Measurements from ENCODE around the gene ELL.
A peak's percentile ranks its signal among the peaks of the same experiment; 100 is the strongest.

Gene ELL

DNA sequence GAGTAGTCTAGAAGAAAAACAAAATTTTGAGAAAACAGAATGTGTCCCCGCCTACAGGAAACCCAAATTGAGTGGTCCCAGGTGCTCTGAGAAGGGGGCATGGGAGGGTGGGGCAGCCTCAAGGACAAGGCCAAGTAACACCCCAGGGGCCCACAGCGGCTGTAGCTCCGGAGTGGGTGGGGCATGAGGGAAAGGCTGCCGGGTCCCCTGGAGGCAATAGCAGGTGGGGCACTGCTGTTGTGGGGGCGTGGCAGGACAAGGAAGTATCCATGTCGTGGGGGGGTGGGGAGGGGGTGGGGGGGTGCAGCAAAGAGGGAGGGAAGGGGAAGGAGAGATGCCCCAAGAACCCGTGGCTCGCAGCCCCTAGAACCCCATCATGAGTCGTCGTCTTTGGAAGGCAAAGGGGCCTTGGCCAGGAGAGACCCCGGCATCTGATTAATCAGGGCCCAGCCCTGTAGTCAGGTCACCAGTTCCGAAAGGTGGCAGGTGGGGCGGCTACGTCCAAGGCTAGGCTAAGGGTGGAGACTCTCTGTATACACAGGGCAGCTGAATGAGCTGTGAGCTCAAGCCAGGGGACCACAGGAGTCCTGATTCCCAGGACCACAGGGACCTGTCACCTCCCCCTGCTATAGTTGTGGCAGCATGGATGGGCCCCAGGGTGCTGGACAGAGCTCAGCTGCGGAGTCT, 76.5 kb downstream of the ELL start:
- DNase-seq (ENCODE audit: low spot score), result no peak

DNA sequence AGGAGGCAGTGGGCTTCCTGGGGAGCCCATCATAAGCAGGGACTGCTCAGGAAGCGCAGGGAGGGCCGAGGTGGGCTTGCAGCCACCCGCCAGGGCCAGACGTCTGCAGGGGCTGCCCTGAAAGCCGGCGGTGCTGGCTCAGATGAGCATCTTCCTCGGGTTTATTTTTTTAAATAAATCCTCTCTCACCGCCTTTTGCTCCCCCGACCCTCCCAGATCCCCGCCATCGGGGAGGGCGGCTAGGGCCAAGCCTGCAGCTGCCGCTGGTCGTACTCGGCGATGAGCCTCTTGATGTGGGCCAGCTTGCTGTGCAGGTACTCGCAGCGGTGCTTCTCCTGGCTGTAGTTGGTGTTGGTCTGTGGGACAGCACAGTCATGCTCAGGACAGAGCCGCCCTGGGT, 77.4 kb downstream of the ELL start:
- DNase-seq (ENCODE audit: low spot score), result no peak

DNA sequence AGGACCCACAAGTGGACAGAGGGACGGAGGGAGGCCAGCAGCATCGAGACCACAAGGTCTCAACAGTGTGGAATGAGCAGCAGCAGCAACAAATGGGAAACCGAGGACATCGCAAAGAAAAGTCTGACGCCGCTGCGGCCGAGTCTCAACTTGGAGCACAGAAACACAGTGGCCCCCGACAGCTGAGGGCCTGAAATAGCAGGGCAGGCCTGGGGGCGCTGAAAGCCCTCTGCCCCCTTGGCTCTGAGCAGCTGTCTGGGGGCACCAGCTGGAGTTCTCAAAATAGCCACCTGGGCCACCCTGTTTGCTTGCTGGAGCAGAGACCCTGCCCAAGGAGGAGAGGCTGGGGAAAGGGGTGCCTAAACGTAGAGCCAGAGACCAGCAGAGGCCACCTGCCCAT, 78.0 kb downstream of the ELL start:
- DNase-seq (ENCODE audit: low spot score), result no peak

DNA sequence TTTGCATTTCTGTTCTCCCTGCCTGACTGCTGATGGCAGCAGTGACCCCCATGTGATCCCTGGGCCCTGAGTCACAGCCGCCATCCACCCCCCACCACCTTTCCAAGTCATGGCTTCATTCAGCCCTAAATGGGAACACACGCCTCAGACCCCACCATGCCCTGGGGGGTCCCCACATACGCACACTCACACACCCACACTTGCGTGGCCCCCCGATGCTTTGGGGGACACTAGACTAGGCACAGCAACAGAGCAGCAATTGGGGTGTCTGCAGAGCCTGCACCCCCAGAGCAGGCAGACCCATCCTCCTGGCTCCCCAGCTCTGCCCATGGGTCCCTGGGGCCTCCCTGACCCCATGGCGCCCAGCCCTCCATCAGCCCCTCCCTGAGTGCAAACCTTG, 78.5 kb downstream of the ELL start:
- DNase-seq (ENCODE audit: low spot score), result no peak

DNA sequence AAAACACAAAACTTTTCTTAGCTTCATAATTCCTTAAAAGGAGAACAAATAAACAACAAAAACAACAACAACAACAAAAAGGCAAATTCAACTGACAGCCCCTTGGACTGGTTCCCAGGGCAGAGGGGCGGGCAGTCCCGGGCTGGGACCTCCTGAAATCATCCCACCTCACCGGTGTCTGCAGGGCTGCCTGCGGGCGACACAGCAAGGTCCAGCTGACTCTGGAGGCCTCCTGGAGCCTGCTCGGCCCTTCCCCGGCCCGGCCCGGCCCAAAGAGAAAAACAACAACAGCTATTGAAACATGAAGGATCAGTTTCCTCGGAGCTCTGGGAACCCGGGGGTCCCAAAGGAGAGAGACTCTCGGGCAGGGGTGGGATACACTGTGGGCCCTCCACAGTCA, 78.9 kb downstream of the ELL start:
- no peak for DNase-seq (ENCODE audit: low spot score)

DNA sequence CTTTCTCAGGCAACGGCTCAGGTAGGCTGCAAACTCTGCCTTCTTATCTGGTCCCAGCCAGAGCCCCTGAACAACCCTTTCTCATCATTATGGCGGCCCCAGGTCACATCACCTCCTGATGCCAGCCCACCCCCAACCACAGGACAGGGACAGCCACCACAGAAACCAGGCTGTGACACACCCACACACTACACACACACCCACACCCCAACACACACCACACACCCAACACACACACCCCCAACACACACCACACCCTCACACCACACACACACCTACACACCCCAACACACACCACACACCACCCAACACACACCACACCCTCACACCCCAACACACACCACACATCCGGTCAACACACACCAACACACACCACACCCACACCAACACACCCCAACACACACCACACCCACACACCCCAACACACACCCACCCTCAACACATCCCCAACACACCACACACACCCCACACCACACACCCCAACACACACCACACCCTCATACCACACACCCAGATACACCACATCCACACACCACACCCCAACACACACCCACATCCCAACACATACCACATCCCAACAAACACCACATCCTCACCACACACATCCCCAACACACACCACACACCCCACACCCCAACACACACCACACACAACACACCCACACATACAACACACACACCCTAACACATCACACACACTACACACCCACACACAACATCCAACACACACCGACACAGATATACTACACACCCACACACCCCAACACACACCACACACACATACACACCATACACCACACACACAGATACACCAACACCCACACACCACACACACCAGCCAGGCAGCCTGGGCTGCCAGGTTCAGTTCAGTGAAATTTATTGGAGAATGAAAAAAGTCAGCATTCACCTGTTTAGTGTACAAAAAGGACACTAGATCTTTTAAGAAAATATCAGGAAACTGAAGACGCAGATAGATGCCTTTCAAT, 79.8 kb downstream of the ELL start:
- peak; percentile 49 for DNase-seq (ENCODE audit: low spot score)

DNA sequence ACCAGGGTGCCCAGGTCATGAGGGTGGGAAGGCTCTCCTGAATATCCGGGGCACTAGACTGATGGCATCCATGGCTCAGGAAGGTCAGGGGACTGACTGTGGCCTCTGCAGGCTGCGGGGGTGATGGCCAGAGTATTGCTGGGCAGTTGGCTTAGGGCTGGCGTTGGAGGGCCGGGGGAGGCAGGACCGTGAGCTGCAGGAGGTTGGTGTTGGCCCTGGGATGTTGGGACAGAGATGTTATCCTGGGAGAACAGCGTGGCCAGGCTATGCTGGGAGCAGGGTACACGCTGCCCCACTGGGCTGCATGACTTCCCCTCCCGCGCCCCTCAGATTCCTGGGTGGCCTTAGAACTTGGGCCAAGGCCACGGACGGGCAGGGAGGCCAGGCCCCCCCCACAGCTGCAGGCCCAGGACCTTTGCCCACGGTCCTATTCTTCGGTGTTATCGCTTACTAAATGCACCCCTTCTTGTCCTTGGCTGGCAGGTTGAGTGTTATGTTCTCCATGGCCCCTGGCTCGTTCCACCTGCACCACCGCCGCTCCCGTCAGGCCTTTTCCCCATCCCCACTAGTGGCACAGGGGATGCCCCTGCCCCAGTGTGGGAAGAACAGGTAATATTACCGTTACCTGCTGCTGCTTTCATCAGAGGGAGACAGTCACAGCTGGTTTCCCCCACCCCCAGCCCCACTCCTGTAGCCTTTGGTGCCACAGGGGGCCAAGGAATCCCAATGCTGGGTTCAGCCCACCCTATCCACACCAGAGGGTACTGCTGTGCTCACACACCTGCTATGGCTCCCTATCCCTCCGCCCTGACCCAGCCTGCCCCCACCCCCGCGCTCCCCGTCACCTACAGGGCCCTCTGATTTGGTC, 80.7 kb downstream of the ELL start:
- no peak for DNase-seq (ENCODE audit: low spot score)

DNA sequence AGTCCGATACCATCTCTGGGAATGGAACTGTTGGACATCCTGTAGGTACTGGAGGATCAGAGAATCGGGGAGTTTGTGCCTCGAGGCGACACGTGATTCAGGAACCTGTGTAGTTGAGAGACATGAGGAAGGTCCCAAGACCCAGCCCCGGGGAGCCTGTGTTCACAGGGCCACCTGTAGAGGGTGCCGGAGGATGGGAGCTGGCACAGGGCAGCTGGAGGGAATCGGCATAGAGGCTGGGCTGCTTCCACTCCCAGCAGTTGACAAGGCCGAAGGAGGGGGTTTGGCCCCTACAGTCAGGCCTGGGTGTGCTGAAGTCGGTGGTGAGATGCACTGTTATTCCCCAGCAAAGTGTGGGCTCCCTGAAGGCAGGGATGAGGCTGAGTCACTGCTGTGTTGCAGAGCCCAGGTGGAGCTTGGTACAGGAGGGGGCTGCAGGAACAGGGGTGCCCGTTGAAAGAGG, 81.4 kb downstream of the ELL start:
- DNase-seq (ENCODE audit: low spot score), result peak; percentile 29

DNA sequence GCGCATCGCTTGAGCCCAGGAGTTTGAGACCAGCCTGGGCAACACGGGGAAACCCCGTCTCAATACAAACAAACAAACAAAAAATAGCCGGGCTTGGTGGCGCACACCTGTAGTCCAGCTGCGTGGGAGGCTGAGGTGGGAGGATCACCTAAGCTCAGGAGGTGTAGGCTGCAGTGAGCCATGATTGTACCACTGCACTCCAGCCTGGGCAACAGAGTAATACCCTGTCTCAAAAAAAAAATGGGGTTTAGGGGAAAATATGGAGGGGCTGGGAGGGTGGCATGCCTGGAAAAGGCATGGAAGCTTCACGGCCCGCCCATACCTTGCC, 82.0 kb downstream of the ELL start:
- no peak for DNase-seq (ENCODE audit: low spot score)

DNA sequence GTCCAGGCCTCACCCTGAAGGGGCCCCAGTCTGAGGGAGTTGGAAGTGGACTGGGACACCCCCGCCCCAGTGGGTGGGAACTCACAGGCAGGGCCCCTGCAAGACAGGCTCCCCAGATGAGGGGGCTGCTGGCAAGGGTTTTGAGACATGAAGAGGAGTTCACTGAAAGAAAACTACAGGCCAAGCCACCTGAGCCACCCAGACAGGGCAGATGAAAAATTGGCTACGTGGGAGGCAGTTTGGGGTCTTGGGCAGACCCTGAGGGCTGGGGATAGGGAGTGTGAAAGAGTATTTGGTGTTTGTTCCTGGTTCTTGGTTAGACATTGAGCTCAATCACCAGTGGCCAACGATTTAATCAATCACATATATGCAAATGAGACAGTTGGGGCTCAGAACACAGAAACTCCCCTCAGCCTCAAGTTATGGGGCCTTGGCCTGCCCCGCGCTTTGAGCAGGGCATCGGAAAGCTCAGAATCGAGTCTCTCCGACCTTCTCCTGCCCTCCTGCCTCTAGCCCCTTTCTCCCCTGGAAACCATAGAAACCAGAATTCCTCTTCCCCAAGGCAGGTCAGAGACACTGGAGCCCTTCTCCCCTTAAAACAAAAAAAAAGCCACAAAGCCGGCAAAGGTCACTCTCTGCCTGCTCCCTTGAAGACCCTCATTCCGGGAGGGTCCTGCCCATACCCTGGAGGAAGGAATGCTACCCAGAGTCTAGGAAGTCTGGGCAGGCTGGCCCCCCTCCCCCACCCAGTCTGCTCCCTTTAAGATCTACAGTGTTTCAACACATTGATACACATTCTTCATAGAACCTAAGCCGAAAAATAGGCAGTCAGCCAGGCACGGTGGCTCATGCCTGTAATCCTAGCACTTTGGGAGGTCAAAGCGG, 82.6 kb downstream of the ELL start:
- DNase-seq (ENCODE audit: low spot score), result no peak

DNA sequence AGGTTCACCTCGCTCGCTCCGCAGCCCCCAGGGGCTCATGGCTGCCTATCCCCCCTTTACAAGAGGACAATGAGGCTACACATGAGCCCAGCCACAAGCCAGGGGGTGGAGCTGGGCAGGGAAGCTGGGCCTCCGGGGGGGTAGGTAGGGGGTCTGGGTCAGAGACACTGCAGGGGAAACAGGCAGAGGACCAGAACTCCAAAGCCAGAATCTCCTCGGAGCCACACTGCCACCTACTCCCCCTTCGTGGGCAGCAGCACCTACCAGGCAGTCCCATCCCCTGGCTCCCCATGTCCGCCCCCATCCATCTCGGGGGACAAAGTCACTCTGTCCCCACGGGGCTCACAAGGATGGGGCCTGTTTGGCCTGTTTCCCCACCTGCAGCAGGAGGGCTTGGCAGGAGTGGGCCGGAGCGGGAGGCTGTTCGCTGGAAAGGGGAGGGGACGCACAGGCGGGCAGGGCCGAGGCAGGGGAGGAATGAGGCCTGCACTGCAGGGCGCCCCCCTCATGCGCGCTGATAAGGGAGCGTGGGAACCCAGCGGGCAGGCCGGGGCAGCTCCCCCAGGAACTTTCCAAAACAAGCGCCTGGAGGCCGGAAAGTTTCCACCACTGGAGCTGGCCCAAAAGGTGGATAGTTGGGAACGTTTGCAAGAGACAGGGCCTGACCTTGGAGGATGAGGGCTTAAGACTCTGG, 83.4 kb downstream of the ELL start:
- no peak for DNase-seq (ENCODE audit: low spot score)

DNA sequence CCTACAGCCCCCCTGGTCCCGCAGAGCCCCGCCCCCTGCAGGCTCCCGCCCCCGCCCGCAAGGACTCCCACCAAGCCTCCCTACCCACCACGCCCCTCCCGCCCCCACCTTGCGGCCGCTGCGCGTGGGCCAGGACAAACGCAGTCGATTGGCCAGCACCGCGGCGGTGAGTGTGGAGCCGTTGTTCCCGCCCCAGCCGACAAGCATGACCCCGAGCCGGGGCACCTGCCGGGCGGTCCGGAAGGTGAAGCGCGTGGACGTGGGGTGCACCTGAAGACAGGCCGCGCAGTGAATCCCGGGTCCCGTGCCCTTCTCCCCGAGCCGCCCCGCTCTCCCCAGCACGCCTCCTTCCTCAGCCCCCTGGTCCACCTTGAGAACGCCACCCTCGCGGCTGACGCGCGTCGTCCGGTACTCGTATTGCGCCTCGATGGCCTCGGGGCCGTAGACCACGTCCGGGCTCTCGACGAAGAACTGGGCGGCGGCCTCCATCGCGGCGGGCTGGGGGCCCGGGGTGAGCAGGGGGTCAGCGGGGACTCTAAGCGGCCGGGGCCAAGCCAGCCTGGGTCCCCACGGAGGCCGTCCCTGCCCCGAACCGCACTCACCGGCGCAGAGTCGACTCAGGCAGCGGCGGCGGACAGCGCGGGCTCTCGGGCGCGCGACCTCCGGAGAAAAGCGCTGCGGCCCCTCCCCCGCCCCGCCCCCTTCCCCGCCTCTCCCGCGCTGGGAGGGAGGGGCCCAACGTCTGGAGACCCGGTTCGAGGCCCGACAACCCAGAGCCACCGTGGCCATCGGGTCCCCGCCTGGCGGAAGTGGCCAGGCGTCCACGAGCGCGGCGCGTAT, 84.2 kb downstream of the ELL start, which contains the start of gene ISYNA1:
ISYNA1 (minus strand) TSS at position 643 of the 840 bp plus-strand sequence; CDS start at position 489, 154 bp downstream.
- DNase-seq (ENCODE audit: low spot score), result peak; percentile 43

DNA sequence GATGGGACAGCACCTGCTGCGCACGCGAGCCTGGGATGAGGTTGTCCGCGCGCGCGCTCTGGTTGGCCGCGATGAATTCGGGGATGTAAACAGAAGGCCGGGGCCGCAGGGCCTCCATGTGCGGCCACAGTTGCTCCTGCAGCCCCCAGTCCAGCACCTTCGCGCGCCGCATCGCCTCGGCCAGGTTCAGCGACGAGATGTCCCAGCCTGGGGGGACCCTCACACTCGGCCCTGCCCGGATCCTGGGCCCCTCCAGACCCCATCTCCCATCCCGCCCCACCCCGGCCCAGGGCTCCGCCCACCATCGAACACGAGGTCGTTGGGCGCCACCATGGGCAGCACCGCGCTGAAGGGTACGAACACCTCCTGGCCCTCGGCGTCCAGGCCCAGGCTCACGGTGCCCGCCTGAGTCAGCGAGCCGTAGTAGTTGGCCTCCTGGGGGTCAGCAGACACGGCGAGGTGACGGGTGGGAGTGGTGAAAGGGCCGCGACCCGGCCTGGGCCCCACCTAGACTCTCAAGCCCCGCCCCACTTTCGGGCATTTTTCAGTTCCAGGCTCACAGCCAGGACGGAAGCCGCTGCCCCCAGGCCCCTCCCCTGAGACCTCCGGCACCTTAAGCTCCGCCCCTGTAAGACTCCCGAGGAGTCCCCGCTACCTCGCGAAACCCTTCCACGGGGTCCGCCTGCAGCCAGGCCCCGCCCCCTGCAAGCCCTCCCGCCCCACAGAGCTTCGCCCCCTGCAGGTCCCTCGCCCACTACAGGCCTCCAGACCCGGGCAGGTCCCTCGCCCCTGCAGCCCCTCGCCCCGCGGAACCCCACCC, 85.0 kb downstream of the ELL start:
- DNase-seq (ENCODE audit: low spot score), result peak; percentile 80

DNA sequence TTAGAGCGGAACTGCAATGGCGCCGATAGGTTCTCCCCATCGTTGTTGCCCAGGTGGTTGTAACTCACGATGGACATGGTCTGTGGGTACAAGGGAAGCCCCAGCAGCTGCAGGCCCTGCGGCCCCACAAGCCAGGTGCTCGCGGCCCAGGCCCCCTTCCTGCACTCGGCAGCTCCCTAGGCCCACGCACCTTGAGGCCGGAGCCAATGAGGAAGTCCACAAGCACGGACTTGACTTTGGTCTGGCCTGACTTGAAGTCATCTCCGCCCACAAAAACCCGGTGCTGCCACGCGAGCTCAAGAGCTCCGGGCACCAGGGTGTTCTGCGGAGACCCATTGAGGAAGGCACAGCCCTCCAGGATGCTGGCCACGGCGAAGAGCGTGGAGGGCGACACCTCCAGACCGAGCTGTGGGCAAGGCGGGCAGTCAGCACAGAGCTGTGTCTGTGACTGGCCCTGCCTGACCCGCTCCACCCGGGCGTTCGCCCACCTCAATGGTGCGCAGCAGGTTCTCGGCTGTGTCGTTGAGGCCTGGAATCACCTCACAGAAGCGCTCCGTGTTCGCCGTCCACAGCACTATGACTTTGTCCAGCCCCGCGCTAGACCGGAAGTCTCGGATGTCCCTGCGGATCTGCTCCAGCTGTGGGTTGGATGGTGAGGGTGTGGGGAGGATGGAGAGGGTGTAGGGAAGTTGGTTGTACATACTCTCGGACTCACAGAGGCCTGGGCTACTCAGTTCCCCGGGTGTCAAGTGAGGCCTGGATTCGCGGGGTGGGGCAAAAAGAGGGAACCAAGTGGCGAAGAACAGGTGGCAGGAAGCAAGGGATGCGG, 85.8 kb downstream of the ELL start:
- DNase-seq (ENCODE audit: low spot score), result no peak

DNA sequence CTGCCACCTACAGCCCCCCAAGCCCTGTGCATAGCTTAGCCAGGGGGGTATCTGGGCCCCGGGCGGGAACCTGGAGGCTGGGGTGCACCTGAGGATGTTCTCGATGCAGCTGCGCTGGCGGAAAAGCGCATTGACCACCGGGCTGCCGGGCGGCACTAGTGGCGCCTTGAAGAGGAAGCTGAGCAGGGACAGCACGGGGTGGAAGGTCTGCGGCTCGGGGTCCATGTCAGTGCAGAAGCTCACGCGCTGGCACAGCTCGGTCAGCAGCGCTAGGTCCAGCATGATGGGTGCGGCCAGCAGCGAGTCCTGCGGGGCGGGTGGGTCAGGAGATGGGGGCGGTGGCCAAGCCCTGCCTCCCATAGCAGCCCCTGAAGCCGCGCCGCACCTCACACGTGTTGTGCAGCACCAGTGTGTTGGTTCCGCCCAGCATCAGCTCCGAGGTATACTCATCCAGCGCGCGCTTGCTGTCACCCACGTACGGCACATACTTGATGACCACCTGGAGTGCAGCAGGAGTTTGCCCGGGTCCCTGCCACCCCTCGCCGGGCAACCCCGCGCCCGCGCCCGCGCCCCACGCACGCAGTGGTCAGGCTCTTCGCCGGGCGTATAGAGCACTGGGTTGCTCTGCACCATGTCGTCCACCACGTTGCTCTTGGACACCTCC, 86.6 kb downstream of the ELL start:
- DNase-seq (ENCODE audit: low spot score), result no peak

DNA sequence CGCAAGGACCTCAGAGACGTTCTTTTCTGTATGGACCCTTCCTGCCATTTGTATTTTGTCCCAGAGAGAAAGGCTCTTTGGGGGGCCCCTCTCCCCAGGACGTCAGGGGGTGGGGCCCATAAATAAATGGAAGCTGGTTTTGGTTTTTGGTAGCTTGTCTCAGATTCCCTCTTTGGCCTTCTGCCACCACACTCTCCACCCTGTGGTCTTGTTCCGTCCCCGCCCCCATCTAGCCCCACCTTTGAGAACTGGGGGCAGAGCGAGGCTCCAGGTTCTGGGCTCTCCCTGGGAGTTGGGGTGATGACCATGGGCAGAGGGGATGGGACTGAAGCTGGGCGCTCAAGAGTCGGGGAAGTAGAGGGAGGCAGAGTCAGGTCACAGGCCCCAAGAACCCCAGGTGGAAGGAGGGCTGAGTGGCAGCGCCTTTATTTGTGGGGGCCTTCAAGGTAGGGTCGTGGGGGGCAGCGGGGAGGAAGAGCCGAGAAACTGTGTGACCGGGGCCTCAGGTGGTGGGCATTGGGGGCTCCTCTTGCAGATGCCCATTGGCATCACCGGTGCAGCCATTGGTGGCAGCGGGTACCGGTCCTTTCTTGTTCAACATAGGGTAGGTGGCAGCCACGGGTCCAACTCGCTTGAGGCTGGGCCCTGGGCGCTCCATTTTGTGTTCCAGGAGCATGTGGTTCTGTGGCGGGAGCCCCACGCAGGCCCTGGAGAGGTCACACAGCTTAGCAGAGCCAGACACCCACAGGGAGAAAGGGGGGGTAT, 87.3 kb downstream of the ELL start:
- no peak for DNase-seq (ENCODE audit: low spot score)

All from CD4-positive, alpha-beta T cell treated with Interleukin-2 at 100 ng/mL for 4 hours (primary cell).